ENCODE results near the gene RPP21.

The RPP21 gene

DNA sequence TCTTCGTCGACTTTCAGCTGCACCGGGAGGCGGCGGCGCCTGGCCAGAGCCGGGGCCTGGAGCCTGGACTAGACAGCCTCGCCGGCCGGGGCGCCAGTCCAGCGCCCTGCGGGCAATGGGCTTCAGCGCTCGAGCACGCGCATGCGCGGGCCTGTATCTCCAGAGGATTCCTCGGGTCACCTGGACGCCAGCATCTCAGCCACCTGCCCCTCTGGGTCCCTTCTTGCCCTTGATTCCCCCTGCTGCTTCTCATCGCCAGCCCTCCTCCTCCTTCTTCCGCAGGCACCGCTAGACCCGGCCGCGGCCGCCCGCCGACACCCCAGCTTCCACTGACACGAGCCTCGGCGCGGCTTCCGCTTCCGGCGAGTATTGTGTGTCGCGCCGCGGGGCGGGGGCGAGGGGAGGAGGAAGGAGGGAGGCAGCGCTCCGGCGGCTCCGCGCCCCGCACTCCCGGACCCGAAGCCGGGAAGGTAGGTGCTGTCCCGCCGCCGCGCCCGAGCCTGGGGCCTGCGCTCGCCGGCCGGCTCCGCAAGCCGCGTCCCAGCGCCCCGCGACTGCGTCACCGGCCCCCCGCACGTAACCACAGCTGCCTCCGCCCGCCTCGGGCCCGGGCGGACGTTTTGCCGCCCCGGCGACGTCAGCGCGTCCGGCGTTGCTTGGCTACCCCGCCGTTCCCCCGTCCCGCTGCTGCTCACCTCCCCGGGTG is 18.3 kb upstream of the RPP21 start, which contains the start of gene TRIM39 (continued):
- TF ChIP-seq PRDM2 (tag by site-specific recombination; IDR thresholded peaks at IDR 0.05; ENCODE audit: borderline replicate concordance) = no peak
- no peak for TF ChIP-seq KLF7 (tag by site-specific recombination; IDR thresholded peaks at IDR 0.05; ENCODE audit: borderline replicate concordance)
- TF ChIP-seq RBAK (tag by site-specific recombination; IDR thresholded peaks at IDR 0.05) = no peak
- peak; percentile 71 for TF ChIP-seq GLIS2 (tag by site-specific recombination; IDR thresholded peaks at IDR 0.05)
- TF ChIP-seq, protein P1, sequence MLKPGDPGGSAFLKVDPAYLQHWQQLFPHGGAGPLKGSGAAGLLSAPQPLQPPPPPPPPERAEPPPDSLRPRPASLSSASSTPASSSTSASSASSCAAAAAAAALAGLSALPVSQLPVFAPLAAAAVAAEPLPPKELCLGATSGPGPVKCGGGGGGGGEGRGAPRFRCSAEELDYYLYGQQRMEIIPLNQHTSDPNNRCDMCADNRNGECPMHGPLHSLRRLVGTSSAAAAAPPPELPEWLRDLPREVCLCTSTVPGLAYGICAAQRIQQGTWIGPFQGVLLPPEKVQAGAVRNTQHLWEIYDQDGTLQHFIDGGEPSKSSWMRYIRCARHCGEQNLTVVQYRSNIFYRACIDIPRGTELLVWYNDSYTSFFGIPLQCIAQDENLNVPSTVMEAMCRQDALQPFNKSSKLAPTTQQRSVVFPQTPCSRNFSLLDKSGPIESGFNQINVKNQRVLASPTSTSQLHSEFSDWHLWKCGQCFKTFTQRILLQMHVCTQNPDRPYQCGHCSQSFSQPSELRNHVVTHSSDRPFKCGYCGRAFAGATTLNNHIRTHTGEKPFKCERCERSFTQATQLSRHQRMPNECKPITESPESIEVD (tag by site-specific recombination; IDR thresholded peaks at IDR 0.05) = no peak
- TF ChIP-seq ZNF777 (tag by site-specific recombination; IDR thresholded peaks at IDR 0.05; ENCODE audit: borderline replicate concordance) = 0 out of 2 replicates have a peak, but pooled peaks have one; percentile 25
- no peak for TF ChIP-seq ZBTB49 (tag by site-specific recombination; IDR thresholded peaks at IDR 0.05; ENCODE audit: low read depth)

- H3K36me3 ChIP-seq (ENCODE audit: control insufficient read depth in 2 of 2, insufficient read depth in 1 of 2, low read length in 2 of 2) = peaks cover 14 to 34% of the 10 kb centered on the region in 2 experiments
- H3K4me3 ChIP-seq (ENCODE audit: low read depth, low read length) = peak overlapping the region; percentile 91
- H3K9me3 ChIP-seq (ENCODE audit: control insufficient read depth, insufficient read depth, low read depth, low read length) = no peaks in the 10 kb centered on the region
- H3K4me1 ChIP-seq (ENCODE audit: control insufficient read depth, insufficient read depth, low read length) = peaks cover 4% of the 10 kb centered on the region; the same call in 1 of the 2 replicates
- CTCF ChIA-PET = no interaction called here
- peak overlapping the region; percentile 81; the same call in 1 of the 2 replicates for H3K27ac ChIP-seq (ENCODE audit: extremely low read depth, low read depth, low read length)
- POLR2A ChIA-PET = interaction anchor here (0.5 to 2.0 kb wide), 6 partner anchors 12 to 574 kb away, joined by 3 to 24 read pairs (median 4); partner anchors contain the start of genes RPP21 and TRIM26
- TF ChIP-seq ZNF521 (tag by site-specific recombination; IDR thresholded peaks at IDR 0.05) (no peak), ZNF211 (tag by site-specific recombination; IDR thresholded peaks at IDR 0.05; ENCODE audit: low read depth) (no peak), ZFP41 (tag by site-specific recombination; IDR thresholded peaks at IDR 0.05; ENCODE audit: borderline replicate concordance) (no peak), OVOL3 (tag by site-specific recombination; IDR thresholded peaks at IDR 0.05) (no peak), ZNF221 (tag by site-specific recombination; IDR thresholded peaks at IDR 0.05; ENCODE audit: borderline replicate concordance) (no peak), WT1 (tag by site-specific recombination; IDR thresholded peaks at IDR 0.05) (peak; percentile 39), PRDM4 (tag by site-specific recombination; IDR thresholded peaks at IDR 0.05) (no peak), ZNF791 (tag by site-specific recombination; IDR thresholded peaks at IDR 0.05) (no peak), ZNF311 (tag by site-specific recombination; IDR thresholded peaks at IDR 0.05; ENCODE audit: borderline replicate concordance) (no peak), BCL11A (tag by site-specific recombination; IDR thresholded peaks at IDR 0.05; ENCODE audit: low read depth) (no peak), PRDM10 (tag by site-specific recombination; IDR thresholded peaks at IDR 0.05) (no peak), GLIS2 (tag by site-specific recombination; IDR thresholded peaks at IDR 0.05) (no peak)
These were observed 17.7 kb upstream of the RPP21 start for GRCh38 chr6:30327232-30327746.
